Right renal pelvis (tissue), 4 donors: Measurements from ENCODE around the gene L1CAM. TPM values are rescaled to one million over a fixed set of nuclear protein-coding genes. Genes with fewer than 3 reads are reported as not detected.
A peak's percentile ranks its signal among the peaks of the same experiment; 100 is the strongest.
"Not testable (repeated sequence)": the region's sequence is repeated elsewhere in the genome, so short reads cannot be mapped to it uniquely, and the experiment has no call there.

Experiments used
- DNase-seq, 4 donors: peaks; one replicate each; pipeline ENCODE4 v3.0.0-alpha.2; 2013; ENCODE audit warnings: low read depth in 4 of 4, low spot score in 3 of 4, missing footprints in 1 of 4
- polyA plus RNA-seq, 4 donors: library from polyadenylated mRNA; unstranded; fragments of 120-200 nt; gene quantifications; one replicate each; pipeline ENCODE4 v1.2.1, GENCODE V29; 2013; ENCODE audit not compliant: insufficient read length in 4 of 4

L1CAM gene
- polyA plus RNA-seq, 4 donors = 46.4 to 59.9 (median 47.9) TPM

- no peak for DNase-seq
Observed at GRCh38 chrX:153832728-153833127, 53.2 kb downstream of the L1CAM start.

GRCh38 chrX:153831429-153832150, 54.4 kb downstream of the L1CAM start:
- no peak for DNase-seq

- no peak for DNase-seq
Observed at GRCh38 chrX:153830640-153831428, 55.1 kb downstream of the L1CAM start.

GRCh38 chrX:153829799-153830639, 56.0 kb downstream of the L1CAM start, which contains the start of gene PDZD4:
Gene PDZD4 (minus strand): TSS chrX:153830544. CDS start chrX:153830298, 246 bp downstream.
- DNase-seq = no peak

- DNase-seq = no peak
Observed at GRCh38 chrX:153829549-153829798, 56.5 kb downstream of the L1CAM start.

GRCh38 chrX:153828723-153829548, 57.0 kb downstream of the L1CAM start:
- DNase-seq = no peak

- DNase-seq = no peak
Observed at GRCh38 chrX:153828308-153828707, 57.7 kb downstream of the L1CAM start.

- no peak for DNase-seq
Observed at GRCh38 chrX:153827903-153828302, 58.1 kb downstream of the L1CAM start.

GRCh38 chrX:153827016-153827415, 59.0 kb downstream of the L1CAM start:
- no peak for DNase-seq

- DNase-seq = no peak
Observed at GRCh38 chrX:153825042-153825441, 60.9 kb downstream of the L1CAM start.

GRCh38 chrX:153824348-153824747, 61.6 kb downstream of the L1CAM start:
- DNase-seq = no peak

- DNase-seq = no peak
Observed at GRCh38 chrX:153821066-153821465, 64.9 kb downstream of the L1CAM start.

GRCh38 chrX:153820601-153821000, 65.4 kb downstream of the L1CAM start:
- DNase-seq = no peak

- DNase-seq = no peak
Observed at GRCh38 chrX:153819384-153820040, 66.5 kb downstream of the L1CAM start.

GRCh38 chrX:153818571-153819383, 67.2 kb downstream of the L1CAM start:
- DNase-seq = peak in 1 of 4 donors; percentile 32

- not testable (repeated sequence) for DNase-seq
Observed at GRCh38 chrX:153818064-153818463, 67.9 kb downstream of the L1CAM start.

GRCh38 chrX:153816831-153817690, 68.9 kb downstream of the L1CAM start:
- DNase-seq = no peak
